H9 (cell line): ENCODE results near the gene GDPD4. TPM values are rescaled to one million over a fixed set of nuclear protein-coding genes. Genes with fewer than 3 reads are reported as not detected.

Experiments
- DNase-seq: peaks from one replicate; pipeline ENCODE4 v3.0.0-alpha.2; 2017
- H2AFZ ChIP-seq: one replicate; pipeline ENCODE4 v1.6.1; 2013; ENCODE audit warnings: mild to moderate bottlenecking, low read length, control low read depth, moderate library complexity
- H2AK5ac ChIP-seq: 2 replicates; pipeline ENCODE4 v1.6.1; 2013; ENCODE audit warnings: low read length, control low read depth, mixed read lengths; ENCODE audit not compliant: insufficient read length
- H2BK120ac ChIP-seq: one replicate; pipeline ENCODE4 v1.6.1; 2013; ENCODE audit warnings: low read depth, mild to moderate bottlenecking, low read length, control low read depth, inconsistent platforms; ENCODE audit not compliant: poor library complexity, severe bottlenecking
- H2BK12ac ChIP-seq: 2 replicates; pipeline ENCODE4 v1.6.1; 2013; ENCODE audit warnings: low read length, control low read depth, mixed read lengths, low read depth; ENCODE audit not compliant: insufficient read length
- H2BK15ac ChIP-seq: 2 replicates; pipeline ENCODE4 v1.6.1; 2013; ENCODE audit warnings: low read depth, low read length, control low read depth
- H2BK20ac ChIP-seq: one replicate; pipeline ENCODE4 v1.6.1; 2013; ENCODE audit warnings: low read depth, mild to moderate bottlenecking, low read length, control low read depth, inconsistent platforms; ENCODE audit not compliant: poor library complexity, severe bottlenecking
- H2BK5ac ChIP-seq: 2 replicates; pipeline ENCODE4 v1.6.1; 2013; ENCODE audit warnings: low read length, control low read depth, mixed read lengths; ENCODE audit not compliant: insufficient read length
- H3K14ac ChIP-seq: 2 replicates; pipeline ENCODE4 v1.6.1; 2013; ENCODE audit warnings: low read length, control low read depth; ENCODE audit not compliant: insufficient read depth
- H3K18ac ChIP-seq: 2 replicates; pipeline ENCODE4 v1.6.1; 2013; ENCODE audit warnings: low read depth, mild to moderate bottlenecking, mixed read lengths, low read length, control low read depth; ENCODE audit not compliant: insufficient read length
- H3K23ac ChIP-seq: 2 replicates; pipeline ENCODE4 v1.6.1; 2013; ENCODE audit warnings: low read length, control low read depth, mixed read lengths, low read depth; ENCODE audit not compliant: insufficient read length
- H3K23me2 ChIP-seq: 2 replicates; pipeline ENCODE4 v1.6.1; 2013; ENCODE audit warnings: low read depth, mild to moderate bottlenecking, mixed read lengths, low read length, control low read depth; ENCODE audit not compliant: insufficient read length, poor library complexity, severe bottlenecking
- H3K27ac ChIP-seq: 2 replicates; pipeline ENCODE4 v1.5.1; 2013; ENCODE audit warnings: low read length, control low read depth, mixed read lengths, low read depth; ENCODE audit not compliant: insufficient read length
- H3K27me3 ChIP-seq: 2 replicates; pipeline ENCODE4 v1.6.1; 2013; ENCODE audit warnings: low read length, control low read depth, inconsistent platforms; ENCODE audit not compliant: insufficient read depth
- H3K4ac ChIP-seq: 2 replicates; pipeline ENCODE4 v1.6.1; 2013; ENCODE audit warnings: low read depth, mild to moderate bottlenecking, control low read depth, inconsistent platforms, low read length, moderate library complexity
- H3K4me1 ChIP-seq: 2 replicates; pipeline ENCODE4 v1.6.1; 2013; ENCODE audit warnings: low read length, control low read depth, inconsistent platforms; ENCODE audit not compliant: insufficient read depth
- H3K4me2 ChIP-seq: 2 replicates; pipeline ENCODE4 v1.6.1; 2013; ENCODE audit warnings: low read length, control low read depth, mixed read lengths; ENCODE audit not compliant: insufficient read length, insufficient read depth
- H3K56ac ChIP-seq: 2 replicates; pipeline ENCODE4 v1.6.1; 2013; ENCODE audit warnings: low read depth, mild to moderate bottlenecking, mixed read lengths, low read length, control low read depth; ENCODE audit not compliant: insufficient read length
- H3K79me1 ChIP-seq: 2 replicates; pipeline ENCODE4 v1.6.1; 2013; ENCODE audit warnings: low read depth, mild to moderate bottlenecking, moderate library complexity, low read length, control low read depth, inconsistent platforms; ENCODE audit not compliant: insufficient read depth, poor library complexity, severe bottlenecking
- H3K79me2 ChIP-seq: 2 replicates; pipeline ENCODE4 v1.6.1; 2013; ENCODE audit warnings: low read length, control low read depth, inconsistent platforms; ENCODE audit not compliant: insufficient read depth
- H3K9ac ChIP-seq: 2 replicates; pipeline ENCODE4 v1.6.1; 2013; ENCODE audit warnings: low read length, control low read depth, mixed read lengths; ENCODE audit not compliant: insufficient read length; ENCODE audit errors: extremely low read depth
- H3K9me3 ChIP-seq: one replicate; pipeline ENCODE4 v1.6.1; 2013; ENCODE audit warnings: low read depth, low read length, inconsistent platforms; ENCODE audit not compliant: control insufficient read depth
- H3T11ph ChIP-seq: one replicate; pipeline ENCODE4 v1.6.1; 2013; ENCODE audit warnings: mild to moderate bottlenecking, low read length, control low read depth, inconsistent platforms
- H4K20me1 ChIP-seq: one replicate; pipeline ENCODE4 v1.6.1; 2013; ENCODE audit not compliant: control insufficient read depth, insufficient read length, insufficient read depth
- H4K5ac ChIP-seq: 2 replicates; pipeline ENCODE4 v1.6.1; 2013; ENCODE audit warnings: low read depth, mild to moderate bottlenecking, mixed read lengths, low read length, control low read depth; ENCODE audit not compliant: insufficient read length
- H4K8ac ChIP-seq: replicated peaks from 2 replicates; pipeline ENCODE4 v1.6.1; 2013; ENCODE audit warnings: low read length, control low read depth, mixed read lengths, low read depth; ENCODE audit not compliant: insufficient read length
- H4K91ac ChIP-seq: 2 replicates; pipeline ENCODE4 v1.6.1; 2013; ENCODE audit warnings: low read depth, mild to moderate bottlenecking, moderate library complexity, mixed read lengths, low read length, control low read depth; ENCODE audit not compliant: insufficient read length
- H3K27ac Mint-ChIP-seq, 3 experiments: 2 replicates in 2 of 3; 3 replicates in 1 of 3; pipeline ENCODE4 v1.8.0; 2020 to 2021; ENCODE audit warnings: mixed read lengths in 3 of 3, mild to moderate bottlenecking in 1 of 3, moderate library complexity in 1 of 3
- H3K27me3 Mint-ChIP-seq: 2 replicates; pipeline ENCODE4 v1.8.0; 2021; ENCODE audit warnings: low read depth, mild to moderate bottlenecking, moderate library complexity, mixed read lengths
- H3K36me3 Mint-ChIP-seq, 3 experiments: 2 replicates in 2 of 3; 3 replicates in 1 of 3; pipeline ENCODE4 v1.8.0; 2020 to 2021; ENCODE audit warnings: low read depth in 3 of 3, mixed read lengths in 3 of 3; ENCODE audit not compliant: insufficient read depth in 1 of 3
- H3K4me1 Mint-ChIP-seq, 2 experiments: 2 replicates each; pipeline ENCODE4 v1.8.0; 2020; ENCODE audit warnings: mixed read lengths in 2 of 2
- H3K4me3 Mint-ChIP-seq, 2 experiments: 2 replicates in 1 of 2; 3 replicates in 1 of 2; pipeline ENCODE4 v1.8.0; 2020 to 2021; ENCODE audit warnings: mild to moderate bottlenecking in 2 of 2, mixed read lengths in 2 of 2, moderate library complexity in 1 of 2
- H3K9me3 Mint-ChIP-seq, 2 experiments: 2 replicates in 1 of 2; 3 replicates in 1 of 2; pipeline ENCODE4 v1.8.0; 2020; ENCODE audit warnings: mild to moderate bottlenecking in 2 of 2, mixed read lengths in 2 of 2, moderate library complexity in 1 of 2
- CTCF ChIP-seq: fragments of 200-600 bp; sonication (generic); conservative IDR thresholded peaks from 3 replicates; pipeline ENCODE4 v1.8.0; 2021; ENCODE audit warnings: antibody characterized with exemption, mild to moderate bottlenecking
- WGBS: extraction: QIAGEN DNeasy Blood & Tissue Kit; methylation state at CpG from one replicate; pipeline ENCODE4 v1.1.7; 2013; ENCODE audit warnings: missing lambda C conversion rate, low lambda C conversion rate, mixed read lengths; ENCODE audit not compliant: insufficient read length; ENCODE audit errors: extremely low coverage; 5-methylcytosine and 5-hydroxymethylcytosine counted together
- total RNA-seq: library from RNA; stranded (reverse); gene quantifications from 2 replicates; pipeline ENCODE4 v1.2.1, GENCODE V29; 2021

GDPD4 gene
- total RNA-seq, 1 experiment from 2014 or later: not detected

- Histone ChIP-seq H2BK15ac (no peak overlapping the region), H3K4me2 (no peak overlapping the region), H3K56ac (no peak overlapping the region), H4K20me1 (no peaks in the 10 kb centered on the region), H2AFZ (no peak overlapping the region), H4K91ac (no peak overlapping the region), H3T11ph (no peak overlapping the region), H3K14ac (no peak overlapping the region), H3K23me2 (no peaks in the 10 kb centered on the region), H3K23ac (no peak overlapping the region), H3K9ac (no peak overlapping the region), H3K79me1 (no peaks in the 10 kb centered on the region), H2BK5ac (no peak overlapping the region), H2BK20ac (no peak overlapping the region), H3K27ac (no peak overlapping the region), H3K18ac (no peak overlapping the region), H3K4me1 (no peaks in the 10 kb centered on the region), H3K79me2 (no peaks in the 10 kb centered on the region), H2BK12ac (no peak overlapping the region), H2BK120ac (no peak overlapping the region), H3K9me3 (no peaks in the 10 kb centered on the region), H2AK5ac (no peak overlapping the region), H3K27me3 (no peaks in the 10 kb centered on the region), H4K5ac (no peak overlapping the region), H3K4ac (no peak overlapping the region), H4K8ac (no peak overlapping the region)
- DNase-seq: no peak
- Mint-ChIP-seq H3K9me3 (no peaks in the 10 kb centered on the region), H3K36me3 (no peaks in the 10 kb centered on the region; a peak in 1 of 7 replicates), H3K4me1 (peaks cover 0 to 5% of the 10 kb centered on the region in 2 experiments; a peak in 2 of 4 replicates), H3K27me3 (peaks cover 1% of the 10 kb centered on the region), H3K27ac (no peak overlapping the region), H3K4me3 (no peak overlapping the region)
- no peak for TF ChIP-seq CTCF
- WGBS: no CpG with 5 or more reads among the region's 4 CpGs
These were observed 91.8 kb downstream of the GDPD4 start for GRCh38 chr11:77209663-77210062.
